ENCODE data around the gene DUSP14. TPM values are rescaled to one million over a fixed set of nuclear protein-coding genes. Genes with fewer than 3 reads are reported as not detected.

The DUSP14 gene
- total and polyA plus RNA-seq, 10 donors = 2.6 to 16.3 (median 3.8) TPM

GRCh38 chr17:37562016-37562745 is 72.5 kb downstream of the DUSP14 start:
- TF ChIP-seq POLR2A (IDR thresholded peaks at IDR 0.05) = no peak
- Histone ChIP-seq H3K27ac (no peak overlapping the region), H3K27me3 (replicated peaks in 1 of 7) (no peaks in the 10 kb centered on the region), H3K36me3 (peaks cover 0 to 98% (median 74%) of the 10 kb centered on the region in 6 donors), H3K4me3 (no peak overlapping the region), H3K9me3 (no peaks in the 10 kb centered on the region), H3K4me1 (peaks cover 0 to 2% (median 0%) of the 10 kb centered on the region in 6 donors)
- WGBS, 5 donors = 93 to 96% (median 95%) methylated on average over 5 of the region's 5 CpGs
- intact Hi-C loops (cut with DNase I; ENCODE audit: low total_unique reads) = no loop called here
- DNase-seq = no peak

Other genes with a start within 250 kb of the DUSP14 start
- not detected for gene C17orf78, start 113.9 kb upstream of the DUSP14 start, total RNA-seq
- not detected for gene C17orf78, start 113.9 kb upstream of the DUSP14 start, polyA plus RNA-seq
- gene ACACA, start 83.1 kb upstream of the DUSP14 start, total RNA-seq = 10 to 100 TPM; 23.6 to 50.8 (median 32.2) TPM
- gene ACACA, start 83.1 kb upstream of the DUSP14 start, polyA plus RNA-seq = 1 to 10 TPM; 3.2 to 8.3 (median 4.8) TPM
- gene TADA2A, start 83.0 kb upstream of the DUSP14 start, total RNA-seq = 10 to 100 TPM; 13.7 to 31.8 (median 24.0) TPM
- 1 to 10 TPM; 7.8 to 9.4 (median 8.1) TPM for gene TADA2A, start 83.0 kb upstream of the DUSP14 start, polyA plus RNA-seq
- gene SYNRG, start 119.5 kb downstream of the DUSP14 start, total RNA-seq = 10 to 100 TPM; 62.3 to 91.3 (median 77.9) TPM
- 10 to 100 TPM; 10.9 to 17.7 (median 12.1) TPM for gene SYNRG, start 119.5 kb downstream of the DUSP14 start, polyA plus RNA-seq
- 10 to 100 TPM; 18.2 to 28.1 (median 20.9) TPM for gene DDX52, start 153.6 kb downstream of the DUSP14 start, total RNA-seq
- gene DDX52, start 153.6 kb downstream of the DUSP14 start, polyA plus RNA-seq = 10 to 100 TPM in 1 of 3 donors, 1 to 10 TPM in 2; 7.8 to 11.1 (median 8.3) TPM

Data from spleen (tissue), 11 donors.